ENCODE measurements around the gene PDE9A.

The PDE9A gene

DNA sequence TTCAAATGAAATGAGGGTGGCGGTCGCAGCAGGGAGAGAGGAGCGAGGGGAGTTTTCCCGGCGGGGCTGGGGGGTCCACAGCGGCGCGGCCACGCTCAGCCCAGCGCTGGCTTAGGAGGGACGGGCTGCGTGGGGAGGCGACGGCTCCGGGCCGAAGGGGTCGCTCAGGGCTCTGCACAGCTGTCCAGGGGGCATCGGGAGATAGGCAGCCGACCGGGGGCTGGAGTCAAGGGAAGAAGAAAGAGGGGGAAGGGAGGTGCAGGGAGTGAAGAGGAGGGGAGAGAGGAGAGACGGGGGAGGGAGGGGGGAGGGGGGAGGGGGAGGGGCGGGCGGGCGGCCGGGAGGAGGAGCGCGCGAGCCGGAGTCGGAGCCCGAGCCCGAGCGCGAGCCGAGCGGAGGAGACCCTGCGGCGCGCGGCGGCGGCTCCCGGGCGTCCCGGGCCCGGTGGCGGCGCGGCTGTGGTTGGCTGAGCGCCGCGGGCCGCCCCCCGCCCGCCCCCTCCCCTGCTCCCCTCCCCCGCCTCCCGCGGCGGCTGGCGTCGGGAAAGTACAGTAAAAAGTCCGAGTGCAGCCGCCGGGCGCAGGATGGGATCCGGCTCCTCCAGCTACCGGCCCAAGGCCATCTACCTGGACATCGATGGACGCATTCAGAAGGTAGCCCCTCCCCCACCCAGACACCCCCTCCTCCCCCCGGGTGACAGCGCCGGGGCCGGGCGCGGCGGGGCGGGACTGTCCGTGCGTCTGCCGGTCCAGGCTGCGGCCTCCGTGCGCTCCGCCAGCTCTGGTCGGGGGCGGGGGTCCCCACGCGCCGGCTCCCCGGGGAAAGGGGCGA is at the start of gene PDE9A:
TSS of gene PDE9A (plus strand) at position 391 of the 831 bp plus-strand sequence. CDS start at position 585, 194 bp downstream.
- peak; percentile 40 for DNase-seq

DNA sequence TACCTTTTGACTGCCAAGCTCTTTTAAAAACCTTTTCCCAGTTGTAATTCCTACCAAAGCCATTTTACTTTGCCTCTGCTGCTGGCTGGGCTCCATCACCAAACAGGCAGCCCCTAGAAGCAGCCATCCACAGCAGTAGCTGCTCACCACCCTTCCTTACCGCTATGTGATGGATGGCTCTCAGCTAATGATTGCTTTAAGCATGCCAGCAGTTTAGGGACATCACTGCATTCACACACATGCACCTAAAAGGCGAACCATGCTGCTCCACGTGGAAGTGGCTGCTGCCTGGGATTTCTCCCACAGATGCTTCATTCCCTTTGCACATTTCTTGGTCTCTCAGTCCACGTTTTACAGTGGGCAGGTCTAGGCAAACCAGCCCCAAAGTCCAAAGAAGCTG is 46.3 kb upstream of the PDE9A start:
- no peak for DNase-seq

GRCh38 chr21:42607525-42608102 is 45.8 kb upstream of the PDE9A start:
- DNase-seq = no peak

GRCh38 chr21:42608446-42608845 is 45.0 kb upstream of the PDE9A start:
- DNase-seq = no peak

GRCh38 chr21:42609811-42610210 is 43.6 kb upstream of the PDE9A start:
- peak; percentile 57 for DNase-seq

- DNase-seq = no peak
Measured at GRCh38 chr21:42611852-42612251, 41.6 kb upstream of the PDE9A start.

DNA sequence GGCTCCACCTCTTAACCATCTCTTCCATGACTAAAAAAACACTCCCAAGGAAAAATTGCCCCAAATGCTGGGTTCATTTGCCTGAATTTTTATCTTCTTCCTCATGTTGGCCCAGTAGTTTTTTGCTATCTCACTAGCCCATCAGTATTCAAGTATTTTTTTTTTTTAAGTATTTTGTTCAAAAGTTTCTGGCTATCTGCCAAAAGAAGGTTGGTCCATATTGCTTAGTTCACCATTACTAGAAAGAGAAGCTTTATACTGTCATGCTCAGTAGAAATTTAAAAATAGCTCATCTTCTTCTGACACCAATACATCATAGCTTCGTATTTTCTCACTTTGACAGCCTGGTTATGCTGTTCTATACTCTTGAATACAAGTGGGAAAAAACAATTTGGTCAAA is 41.0 kb upstream of the PDE9A start:
- no peak for DNase-seq

- no peak for DNase-seq
Measured at GRCh38 chr21:42613756-42614155, 39.7 kb upstream of the PDE9A start.

DNA sequence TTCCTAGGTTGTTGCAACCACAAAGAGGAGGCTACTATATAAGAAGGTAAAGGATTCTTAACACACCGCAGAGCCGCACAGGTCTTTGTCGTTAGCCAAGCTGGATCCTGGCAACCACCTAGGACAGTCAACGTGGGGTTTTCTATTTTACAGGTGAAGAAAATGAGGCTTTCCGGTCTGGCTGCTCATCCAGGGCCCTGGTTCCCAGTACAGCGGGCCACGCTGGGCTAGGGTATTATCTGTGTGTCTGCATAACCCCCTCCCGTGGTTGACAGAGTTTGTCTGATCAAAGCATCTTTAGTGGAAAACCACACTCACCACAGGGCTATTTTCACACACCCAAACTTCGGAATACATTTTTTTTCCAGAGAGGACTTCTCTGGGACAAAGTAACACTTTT is 39.0 kb upstream of the PDE9A start:
- peak; percentile 64 for DNase-seq

DNA sequence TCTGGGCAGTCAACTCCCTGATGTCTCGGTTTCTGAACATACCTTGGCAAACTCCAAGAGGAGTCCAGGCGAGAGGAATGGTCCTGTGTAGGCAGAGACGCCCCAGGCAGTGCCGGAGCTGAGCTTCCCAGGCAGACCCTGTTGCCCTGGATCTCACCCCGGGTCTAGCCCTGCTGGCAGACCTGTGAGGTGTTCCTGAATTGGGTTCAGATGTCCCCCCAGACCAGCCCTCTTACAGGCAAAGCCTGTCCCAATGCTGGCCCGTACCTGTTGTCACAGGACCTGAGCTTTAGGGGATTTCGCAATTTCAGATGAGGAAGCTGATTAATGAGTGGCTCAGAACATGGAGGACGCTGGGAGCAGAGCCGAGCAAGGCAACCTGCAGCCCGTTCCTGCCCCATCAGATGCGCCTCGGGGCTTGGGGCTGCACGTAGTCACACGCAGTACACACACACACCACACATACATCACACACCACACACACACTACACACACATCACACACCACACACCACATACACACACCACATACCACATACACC is 38.5 kb upstream of the PDE9A start:
- DNase-seq = peak; percentile 68

DNA sequence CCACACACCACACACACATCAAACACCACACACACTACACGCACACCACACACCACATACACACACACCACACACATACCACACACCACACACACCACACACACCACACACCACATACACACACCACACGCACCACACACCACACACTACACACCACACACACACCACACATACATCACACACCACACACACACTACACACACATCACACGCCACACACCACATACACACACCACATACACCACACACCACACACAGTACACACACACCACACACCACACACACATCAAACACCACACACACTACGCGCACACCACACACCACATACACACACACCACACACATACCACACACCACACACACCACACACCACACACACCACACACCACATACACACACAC is 38.0 kb upstream of the PDE9A start:
- DNase-seq = peak; percentile 14

GRCh38 chr21:42615924-42616323 is 37.5 kb upstream of the PDE9A start:
- no peak for DNase-seq

DNA sequence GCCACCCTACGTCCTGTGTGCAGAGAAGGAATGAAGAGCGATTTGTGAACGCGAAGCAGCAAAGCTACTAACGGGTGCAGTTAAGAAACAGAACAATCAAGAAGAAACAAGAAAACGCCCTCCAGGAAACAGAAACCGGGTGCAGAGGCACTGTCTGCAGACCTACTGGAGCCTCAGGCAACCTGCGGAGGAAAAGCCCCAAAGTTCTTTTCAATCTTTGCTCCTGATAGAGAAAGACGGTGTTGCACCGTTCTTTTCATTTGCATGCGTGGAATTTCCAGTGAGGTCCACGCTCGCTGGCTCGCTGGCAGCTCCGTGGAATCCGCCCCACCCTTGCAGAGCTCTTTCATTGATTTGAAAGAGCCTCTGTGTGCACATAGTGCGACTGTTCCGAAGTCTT is 37.0 kb upstream of the PDE9A start:
- peak; percentile 17 for DNase-seq

DNA sequence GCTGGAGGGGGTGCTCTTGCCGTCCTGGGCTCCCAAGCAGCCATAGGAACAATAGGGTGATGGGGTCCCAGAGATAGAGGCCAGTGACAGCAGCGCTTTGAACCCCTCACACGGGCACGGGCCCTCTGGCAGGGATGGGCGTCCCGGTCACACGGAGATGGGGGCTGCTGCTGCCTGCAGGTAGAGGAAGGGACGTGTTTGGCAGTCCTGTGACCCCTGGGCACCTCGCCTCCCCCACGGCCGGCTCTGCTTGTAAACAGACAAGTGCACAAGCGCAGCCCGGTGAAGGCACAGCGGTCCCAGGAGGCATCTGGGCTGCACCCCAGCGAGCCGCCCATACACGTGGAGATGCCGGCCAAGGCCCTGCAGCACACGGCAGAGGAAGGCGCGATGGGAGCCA is 36.5 kb upstream of the PDE9A start:
- DNase-seq = no peak

GRCh38 chr21:42617486-42617885 is 35.9 kb upstream of the PDE9A start:
- DNase-seq = no peak

- no peak for DNase-seq
Measured at GRCh38 chr21:42618707-42619102, 34.7 kb upstream of the PDE9A start.

GRCh38 chr21:42619166-42619565 is 34.3 kb upstream of the PDE9A start:
- DNase-seq = no peak

DNA sequence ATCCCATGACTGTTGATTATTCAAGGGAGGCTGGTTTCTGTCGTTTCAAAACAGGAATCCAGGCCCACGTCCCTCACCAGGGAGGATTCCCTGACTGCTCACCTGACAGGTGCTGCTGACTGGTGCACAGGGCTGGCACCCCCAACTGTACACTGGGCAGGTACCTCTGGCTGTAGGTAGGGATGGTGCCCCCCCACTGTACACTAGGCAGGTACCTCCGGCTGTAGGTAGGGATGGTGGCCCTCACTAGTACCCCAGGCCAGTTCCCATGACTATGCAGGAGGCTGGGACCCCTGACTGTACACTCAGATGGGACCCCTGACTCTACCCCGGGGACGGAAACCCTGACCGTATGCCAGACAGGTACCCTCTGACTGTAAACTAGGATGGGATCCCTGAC is 33.6 kb upstream of the PDE9A start:
- DNase-seq = no peak

DNA sequence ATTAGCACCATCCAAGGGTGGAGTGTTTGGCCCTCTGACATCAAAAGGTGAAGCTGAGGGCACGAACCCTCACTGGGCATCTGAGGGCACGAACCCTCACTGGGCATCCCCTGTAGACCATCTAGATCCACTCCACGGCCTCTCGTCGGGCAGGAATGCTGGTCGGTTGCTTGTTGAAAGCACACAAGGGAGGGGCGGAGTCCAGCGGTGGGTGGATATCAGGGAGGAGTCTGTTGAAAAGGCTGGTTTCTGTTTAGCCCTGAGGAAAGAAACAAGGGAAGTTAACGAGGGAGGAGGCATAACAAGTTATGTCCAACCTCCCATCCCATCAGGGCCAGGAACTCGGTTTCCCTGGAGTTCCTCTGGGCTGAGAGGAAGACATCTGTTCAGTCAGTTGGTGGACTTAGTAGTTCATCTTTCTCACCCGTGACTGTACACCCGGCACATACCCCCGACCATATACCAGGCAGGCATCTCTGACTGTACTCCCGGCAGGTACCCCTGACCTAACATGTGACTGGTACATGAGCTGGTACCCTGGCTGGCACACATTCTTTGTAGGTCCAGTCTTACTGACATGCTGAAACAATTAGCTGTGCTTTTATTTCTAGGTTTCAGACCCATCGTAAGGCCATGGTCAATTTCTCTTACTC is 32.1 kb upstream of the PDE9A start:
- DNase-seq = no peak

DNA sequence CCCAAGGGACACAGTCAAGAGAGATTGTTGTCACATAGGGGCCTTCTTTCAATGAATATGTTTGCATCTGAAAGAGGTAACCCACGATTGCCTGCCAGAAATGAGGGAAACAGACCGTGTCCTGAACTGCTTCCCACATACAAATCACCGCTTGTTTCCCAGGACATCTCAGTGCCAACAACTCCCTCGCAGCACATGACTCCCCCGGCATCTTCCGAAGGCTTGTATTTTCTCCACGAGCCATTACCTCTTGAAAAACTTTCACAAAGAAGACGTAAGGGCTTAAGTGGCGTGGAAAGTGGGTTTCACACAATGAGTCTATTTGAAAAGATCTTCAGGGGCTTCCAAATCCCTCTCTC is 31.6 kb upstream of the PDE9A start:
- DNase-seq = no peak

GRCh38 chr21:42622284-42622683 is 31.1 kb upstream of the PDE9A start:
- DNase-seq = no peak

DNA sequence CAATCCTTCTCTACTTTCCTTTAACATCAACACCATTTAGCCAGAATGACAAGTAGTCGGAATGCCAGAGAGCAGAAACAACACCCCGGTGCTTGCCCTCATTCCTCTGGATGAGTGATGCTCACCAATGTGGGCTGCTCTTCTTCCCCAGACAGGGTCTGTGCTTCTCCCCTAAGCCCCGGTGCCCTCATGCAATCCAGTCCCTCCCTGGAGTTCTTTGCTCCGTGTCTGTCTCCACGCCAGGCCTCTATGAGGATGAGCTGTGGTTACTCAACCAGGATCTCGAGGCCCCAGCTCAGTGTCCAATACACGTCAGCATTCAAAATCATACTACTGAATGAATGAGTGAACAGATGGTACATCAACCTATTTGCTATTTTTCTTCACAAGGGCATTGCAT is 29.7 kb upstream of the PDE9A start:
- no peak for DNase-seq

GRCh38 chr21:42624095-42624790 is 29.2 kb upstream of the PDE9A start:
- no peak for DNase-seq

Data from CD4-positive, alpha-beta T cell treated with Interleukin-21 for 1 hour (primary cell).